ENCODE data around the gene FAM81B.

DNA sequence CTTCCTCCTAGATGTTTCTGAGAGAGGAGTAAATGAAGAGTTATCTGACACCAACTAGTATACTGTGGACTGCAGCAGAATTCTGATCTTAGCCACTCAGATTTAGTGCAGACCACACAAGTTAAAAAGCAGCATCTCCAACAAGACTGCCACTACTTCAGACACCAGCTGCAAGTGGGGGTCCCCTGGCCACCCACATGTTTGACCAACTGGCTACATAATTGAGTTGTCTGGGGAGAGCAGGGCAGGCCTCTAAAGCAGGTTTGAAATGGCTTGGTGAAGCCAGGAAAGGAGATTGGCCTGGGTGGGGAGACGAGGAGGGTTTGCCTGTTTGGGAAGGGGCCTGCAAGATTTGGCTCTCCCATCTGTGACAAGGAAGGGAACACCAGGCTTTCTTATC is 40.5 kb upstream of the FAM81B start:
- TF ChIP-seq, protein P1, sequence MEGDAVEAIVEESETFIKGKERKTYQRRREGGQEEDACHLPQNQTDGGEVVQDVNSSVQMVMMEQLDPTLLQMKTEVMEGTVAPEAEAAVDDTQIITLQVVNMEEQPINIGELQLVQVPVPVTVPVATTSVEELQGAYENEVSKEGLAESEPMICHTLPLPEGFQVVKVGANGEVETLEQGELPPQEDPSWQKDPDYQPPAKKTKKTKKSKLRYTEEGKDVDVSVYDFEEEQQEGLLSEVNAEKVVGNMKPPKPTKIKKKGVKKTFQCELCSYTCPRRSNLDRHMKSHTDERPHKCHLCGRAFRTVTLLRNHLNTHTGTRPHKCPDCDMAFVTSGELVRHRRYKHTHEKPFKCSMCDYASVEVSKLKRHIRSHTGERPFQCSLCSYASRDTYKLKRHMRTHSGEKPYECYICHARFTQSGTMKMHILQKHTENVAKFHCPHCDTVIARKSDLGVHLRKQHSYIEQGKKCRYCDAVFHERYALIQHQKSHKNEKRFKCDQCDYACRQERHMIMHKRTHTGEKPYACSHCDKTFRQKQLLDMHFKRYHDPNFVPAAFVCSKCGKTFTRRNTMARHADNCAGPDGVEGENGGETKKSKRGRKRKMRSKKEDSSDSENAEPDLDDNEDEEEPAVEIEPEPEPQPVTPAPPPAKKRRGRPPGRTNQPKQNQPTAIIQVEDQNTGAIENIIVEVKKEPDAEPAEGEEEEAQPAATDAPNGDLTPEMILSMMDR (IDR thresholded peaks at IDR 0.05) = no peak
- TF ChIP-seq JUNB (IDR thresholded peaks at IDR 0.05) (no peak), MAFK (IDR thresholded peaks at IDR 0.05; ENCODE audit: partially characterized antibody) (no peak), EP300 (IDR thresholded peaks at IDR 0.05) (no peak), RCOR1 (IDR thresholded peaks at IDR 0.05; ENCODE audit: low read depth, low read length) (no peak), HOXA7 (CRISPR knock-in tag; IDR thresholded peaks at IDR 0.05) (no peak)
